Measurements from ENCODE around the gene MLST8.

DNA sequence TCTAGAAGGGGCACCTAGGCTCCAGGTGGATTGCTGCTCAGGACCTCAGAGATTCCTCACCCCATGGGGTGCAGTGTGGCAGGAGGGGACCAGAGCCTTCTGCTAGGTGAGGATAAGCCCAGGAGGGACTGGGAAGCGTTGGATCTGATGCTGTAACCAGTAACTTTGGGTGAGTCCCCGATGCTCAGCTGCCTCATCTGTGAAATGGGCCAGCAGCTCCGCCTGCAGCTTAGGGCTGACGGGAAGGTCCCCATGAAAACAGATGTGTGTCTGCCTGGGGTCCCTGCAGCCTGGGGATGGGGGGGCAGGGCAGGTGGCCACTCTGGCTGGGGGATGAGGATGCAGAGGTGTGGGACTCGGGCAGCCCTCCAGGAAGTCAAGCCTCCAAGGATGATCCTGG lies 6.2 kb upstream of the MLST8 start:
- TF ChIP-seq ZNF274 (IDR thresholded peaks at IDR 0.05; ENCODE audit: low read depth, low read length) (no peak), YY1 (IDR thresholded peaks at IDR 0.05; ENCODE audit: insufficient read depth, insufficient read length) (no peak)

Data from NT2/D1 (cell line).